ENCODE data around the gene RCAN2.

DNA sequence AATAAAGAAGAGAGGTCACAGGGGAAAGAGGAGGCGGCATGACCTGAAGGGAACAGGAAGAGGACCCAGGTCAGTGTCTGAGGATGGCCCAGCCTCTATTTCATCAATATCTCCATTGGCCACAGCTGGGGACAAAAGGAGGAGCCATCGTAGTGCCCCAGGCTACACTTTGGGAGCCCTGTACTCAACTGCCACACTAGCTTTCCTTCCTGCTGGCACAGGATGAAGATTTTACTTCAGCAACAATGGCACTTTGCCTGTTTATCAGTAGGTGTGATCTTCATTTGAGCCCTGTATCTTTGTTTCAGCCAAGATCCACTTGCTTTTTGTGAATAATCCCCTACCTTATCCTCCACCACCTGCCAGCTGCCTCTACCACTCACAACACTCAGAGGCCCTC is 35.4 kb upstream of the RCAN2 start:
- no peak for TF ChIP-seq POLR2A (IDR thresholded peaks at IDR 0.05; ENCODE audit: low read depth, low read length)
- no peak for TF ChIP-seq POU2F2 (IDR thresholded peaks at IDR 0.05; ENCODE audit: low read depth, low read length)
- no peak for TF ChIP-seq POLR2AphosphoS5 (IDR thresholded peaks at IDR 0.05; ENCODE audit: low read depth, low read length)
- no peak for TF ChIP-seq TAF1 (IDR thresholded peaks at IDR 0.05; ENCODE audit: low read depth, low read length)
- no peak for TF ChIP-seq SPI1 (IDR thresholded peaks at IDR 0.05; ENCODE audit: low read depth, low read length)
- no peak for TF ChIP-seq PAX5 (IDR thresholded peaks at IDR 0.05; ENCODE audit: insufficient read depth, low read length, severe bottlenecking)

All from GM12891 (cell line).